Fibroblast of lung (primary cell): ENCODE measurements around the gene RIN3.

ENCODE experiments used
- CTCF ChIP-seq, 2 donors: IDR thresholded peaks in 1 of 2; conservative IDR thresholded peaks in 1 of 2; 1 replicate in 1 of 2; 2 replicates in 1 of 2; pipeline ENCODE4 v1.5.1; 2011 to 2012; ENCODE audit warnings: low read length in 2 of 2, control low read depth in 1 of 2, inconsistent platforms in 1 of 2, low read depth in 1 of 2, mild to moderate bottlenecking in 1 of 2
- EZH2 ChIP-seq: IDR thresholded peaks from 2 replicates; pipeline ENCODE4 v1.5.1; 2012; ENCODE audit warnings: low read length, control low read depth, mild to moderate bottlenecking; ENCODE audit errors: missing control alignments

- TF ChIP-seq CTCF (conservative IDR thresholded peaks at IDR 0.05 in 1 of 2, IDR thresholded peaks at IDR 0.05 in 1 of 2; ENCODE audit: low read depth in 1 of 2, low read length in 2 of 2) (no peak), EZH2 (no peak)
Observed at GRCh38 chr14:92472860-92473259, 40.7 kb upstream of the RIN3 start.
